ENCODE data around the gene LIPC.

- TF ChIP-seq GATA2 (IDR thresholded peaks at IDR 0.05; ENCODE audit: low read depth, low read length) = no peak
- no peak for TF ChIP-seq GATA3 (IDR thresholded peaks at IDR 0.05; ENCODE audit: low read depth, low read length)
Measured at GRCh38 chr15:58407236-58407775, 24.5 kb upstream of the LIPC start.
